Fibroblast of mammary gland (primary cell): ENCODE data around the gene ARHGAP28.

Experiments used
- DNase-seq: peaks from one replicate; pipeline ENCODE4 v3.0.0-alpha.2; 2010; ENCODE audit warnings: low read depth
- H3K4me3 ChIP-seq: 2 replicates; pipeline ENCODE4 v1.5.1; 2011; ENCODE audit warnings: low read depth, mild to moderate bottlenecking, low read length, moderate library complexity; ENCODE audit not compliant: control insufficient read depth
- CTCF ChIP-seq: conservative IDR thresholded peaks from 2 replicates; pipeline ENCODE4 v1.5.1; 2011; ENCODE audit warnings: low read depth, low read length, inconsistent platforms; ENCODE audit not compliant: control insufficient read depth, insufficient read depth

Gene ARHGAP28

GRCh38 chr18:6731222-6731596 is 1.7 kb downstream of the ARHGAP28 start:
- DNase-seq: peak; percentile 96
- TF ChIP-seq CTCF: no peak
- no peak overlapping the region for H3K4me3 ChIP-seq

DNA sequence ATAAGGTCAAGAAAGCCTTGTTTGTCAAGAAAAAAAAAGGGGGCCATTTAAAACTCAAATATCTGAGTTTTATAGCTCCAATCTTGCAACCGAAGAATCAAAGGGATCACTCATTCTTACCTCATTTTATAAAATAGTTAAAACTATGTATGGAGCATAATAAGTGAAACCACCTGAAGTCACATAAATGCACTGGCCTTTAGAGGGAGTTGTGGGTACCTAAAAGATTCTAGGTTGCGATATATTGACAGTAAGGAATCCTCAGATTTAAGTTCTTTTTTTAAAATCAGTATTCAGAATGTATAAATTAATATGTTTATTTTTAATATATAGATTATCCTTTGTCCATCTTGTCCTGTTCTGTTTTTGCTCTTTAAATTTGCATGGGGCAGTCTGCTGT is 3.4 kb downstream of the ARHGAP28 start:
- H3K4me3 ChIP-seq: no peak overlapping the region
- TF ChIP-seq CTCF: peak; percentile 16
- DNase-seq: no peak

GRCh38 chr18:6733758-6734157 is 4.2 kb downstream of the ARHGAP28 start:
- TF ChIP-seq CTCF: no peak
- no peak overlapping the region for H3K4me3 ChIP-seq
- DNase-seq: no peak

DNA sequence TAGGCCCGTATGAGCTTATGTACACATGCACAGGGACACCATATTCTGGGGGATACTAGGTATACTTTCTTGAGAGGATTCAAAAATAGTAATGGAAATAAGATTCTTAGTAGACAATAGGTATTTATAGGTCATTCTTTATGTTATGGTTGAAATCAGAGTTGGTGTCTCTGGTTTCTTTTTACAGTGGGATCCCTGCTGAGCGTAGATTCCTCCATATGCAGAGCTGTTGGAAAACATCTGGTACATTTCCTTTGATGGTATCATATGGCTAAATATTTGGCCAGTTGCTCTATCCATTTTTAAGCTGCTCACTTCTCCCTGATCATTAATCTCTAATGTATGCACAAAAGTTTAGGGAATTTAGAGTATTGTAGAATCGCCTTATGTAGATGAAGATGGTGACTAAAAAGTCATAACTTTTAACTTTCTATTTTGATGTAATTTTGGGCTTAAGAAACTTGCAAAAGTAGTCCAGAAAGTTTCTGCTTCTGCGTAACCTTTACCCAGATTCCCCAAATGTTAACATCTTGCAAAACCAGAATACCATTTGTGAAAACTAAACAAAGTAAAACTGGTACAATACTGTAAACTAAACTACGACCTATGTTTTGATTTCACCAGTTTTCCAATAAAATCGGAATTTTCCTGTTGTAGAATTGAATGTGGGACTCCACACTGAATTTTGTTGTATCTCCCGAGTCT is 5.4 kb downstream of the ARHGAP28 start:
- DNase-seq: no peak
- H3K4me3 ChIP-seq: no peak overlapping the region
- no peak for TF ChIP-seq CTCF

GRCh38 chr18:6737833-6738232 is 8.3 kb downstream of the ARHGAP28 start:
- no peak for DNase-seq
- no peak for TF ChIP-seq CTCF
- no peak overlapping the region for H3K4me3 ChIP-seq

GRCh38 chr18:6738622-6739021 is 9.1 kb downstream of the ARHGAP28 start:
- no peak overlapping the region for H3K4me3 ChIP-seq
- no peak for DNase-seq
- no peak for TF ChIP-seq CTCF

DNA sequence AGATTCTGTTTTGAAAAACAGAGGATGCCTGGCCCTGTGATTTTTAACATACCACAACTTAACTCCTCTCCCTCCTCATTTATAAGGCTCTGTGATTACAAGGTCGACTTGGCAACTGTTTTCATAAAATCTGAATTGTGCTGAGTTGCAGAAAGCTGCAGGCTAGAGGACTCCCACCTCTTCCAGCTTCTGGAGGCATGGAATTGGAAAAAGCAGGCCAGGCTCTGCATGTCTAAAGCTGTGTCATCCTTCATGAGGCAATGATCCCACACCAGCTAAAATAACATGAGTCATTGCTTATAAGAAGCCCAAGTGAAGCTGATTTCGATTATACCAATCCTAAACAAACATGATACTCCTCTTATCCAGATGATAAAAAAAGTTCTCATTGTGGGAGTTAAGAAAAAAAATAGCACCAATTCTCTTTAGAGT is 11.7 kb downstream of the ARHGAP28 start:
- no peak for TF ChIP-seq CTCF
- peak; percentile 99 for DNase-seq
- no peak overlapping the region for H3K4me3 ChIP-seq
